BJ (cell line): ENCODE measurements around the gene IL22RA1. TPM values are rescaled to one million over a fixed set of nuclear protein-coding genes. Genes with fewer than 3 reads are reported as not detected.
A peak's percentile ranks its signal among the peaks of the same experiment; 100 is the strongest.

Experiments
- CTCF ChIA-PET: fragments of 350-600 bp; formaldehyde crosslinking; extraction: SDS; loops from one replicate; lab custom pipeline; 2021; ENCODE audit warnings: antibody characterized with exemption, inconsistent platforms; lab: Yijun Ruan, JAX
- POLR2A ChIA-PET: fragments of 300-600 bp; sonication (Branson Sonifier 250); formaldehyde crosslinking; extraction: SDS; loops from one replicate; lab custom pipeline; 2021; ENCODE audit warnings: antibody characterized with exemption; lab: Charles Lee
- DNase-seq: peaks from one replicate; pipeline ENCODE4 v3.0.0-alpha.2; 2011; ENCODE audit warnings: low read depth
- H3K27me3 ChIP-seq: 2 replicates; pipeline ENCODE4 v1.6.0; 2011; ENCODE audit warnings: low read length; ENCODE audit not compliant: control insufficient read depth, insufficient read depth
- H3K36me3 ChIP-seq: 2 replicates; pipeline ENCODE4 v1.5.1; 2011; ENCODE audit warnings: low read length; ENCODE audit not compliant: control insufficient read depth, insufficient read depth
- H3K4me3 ChIP-seq: 2 replicates; pipeline ENCODE4 v1.5.1; 2011; ENCODE audit warnings: low read depth, mild to moderate bottlenecking, control low read depth, low read length
- polyA plus RNA-seq: library from polyadenylated mRNA; depleted of rRNA; stranded (reverse); fragments of >200 nt; gene quantifications from 2 replicates; pipeline ENCODE4 v1.2.3, GENCODE V29; 2011
- TF ChIP-seq, protein P1 (sequence below): IDR thresholded peaks from 2 replicates; pipeline ENCODE4 v1.5.1; 2011; ENCODE audit warnings: low read depth, mild to moderate bottlenecking, control low read depth, inconsistent platforms, low read length, moderate library complexity; ENCODE audit not compliant: insufficient read depth

The IL22RA1 gene
- polyA plus RNA-seq, 1 experiment = not detected

DNA sequence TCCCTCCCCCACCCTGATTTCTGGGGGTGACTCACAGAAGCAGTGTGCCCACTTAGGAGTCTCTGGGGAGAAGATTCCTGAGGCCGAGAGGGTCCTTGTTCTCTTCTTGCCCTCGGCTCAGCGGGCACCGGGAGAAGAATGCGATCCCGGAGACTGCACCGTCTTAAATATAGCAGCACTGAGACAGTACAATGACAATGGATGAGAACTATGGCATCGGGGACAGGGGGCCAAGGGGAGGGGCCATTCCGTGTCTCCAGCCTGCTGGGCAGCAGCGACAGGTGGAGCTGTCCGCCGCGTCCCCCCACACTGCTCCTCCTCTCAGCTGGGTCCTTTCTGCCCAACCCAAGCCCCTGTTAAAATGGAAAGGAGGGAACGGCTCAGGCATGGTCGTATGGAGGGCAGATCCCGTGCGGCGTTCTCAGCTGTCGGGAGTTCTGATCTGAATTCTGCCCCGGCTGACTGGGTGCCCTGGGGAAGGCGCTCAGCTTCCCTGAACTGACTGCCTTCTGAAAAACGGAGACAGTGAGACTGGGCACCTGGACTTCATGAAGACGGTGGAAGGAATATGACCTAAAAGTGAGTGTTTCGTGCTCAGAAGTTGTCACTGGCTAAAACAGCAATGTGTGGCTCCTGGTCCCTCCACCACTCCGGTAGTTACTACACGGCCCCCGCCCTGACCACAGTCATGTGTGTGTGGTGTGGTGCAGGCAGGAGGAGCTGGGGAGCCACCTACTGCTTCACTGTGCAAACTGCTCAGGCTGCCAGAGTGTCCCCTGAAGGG, 30.8 kb downstream of the IL22RA1 start, which contains the start of gene MYOM3:
Gene MYOM3 (minus strand): TSS at position 140 of the 784 bp plus-strand sequence. CDS start 3,499 bp downstream, outside the sequence.
- POLR2A ChIA-PET = no interaction called here
- CTCF ChIA-PET = interaction anchor here (0.7 to 2.5 kb wide), 5 partner anchors 9 to 87 kb away, joined by 3 to 15 read pairs (median 4); no protein-coding TSS in a partner anchor
- 0 out of 2 replicates have a peak, but pooled peaks cover 2% of the 10 kb centered on the region for H3K27me3 ChIP-seq
- no peak within 1 kb of the TSS for H3K4me3 ChIP-seq
- TF ChIP-seq, protein P1, sequence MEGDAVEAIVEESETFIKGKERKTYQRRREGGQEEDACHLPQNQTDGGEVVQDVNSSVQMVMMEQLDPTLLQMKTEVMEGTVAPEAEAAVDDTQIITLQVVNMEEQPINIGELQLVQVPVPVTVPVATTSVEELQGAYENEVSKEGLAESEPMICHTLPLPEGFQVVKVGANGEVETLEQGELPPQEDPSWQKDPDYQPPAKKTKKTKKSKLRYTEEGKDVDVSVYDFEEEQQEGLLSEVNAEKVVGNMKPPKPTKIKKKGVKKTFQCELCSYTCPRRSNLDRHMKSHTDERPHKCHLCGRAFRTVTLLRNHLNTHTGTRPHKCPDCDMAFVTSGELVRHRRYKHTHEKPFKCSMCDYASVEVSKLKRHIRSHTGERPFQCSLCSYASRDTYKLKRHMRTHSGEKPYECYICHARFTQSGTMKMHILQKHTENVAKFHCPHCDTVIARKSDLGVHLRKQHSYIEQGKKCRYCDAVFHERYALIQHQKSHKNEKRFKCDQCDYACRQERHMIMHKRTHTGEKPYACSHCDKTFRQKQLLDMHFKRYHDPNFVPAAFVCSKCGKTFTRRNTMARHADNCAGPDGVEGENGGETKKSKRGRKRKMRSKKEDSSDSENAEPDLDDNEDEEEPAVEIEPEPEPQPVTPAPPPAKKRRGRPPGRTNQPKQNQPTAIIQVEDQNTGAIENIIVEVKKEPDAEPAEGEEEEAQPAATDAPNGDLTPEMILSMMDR = peak; percentile 58
- DNase-seq = no peak
- H3K36me3 ChIP-seq = no peaks in the 10 kb centered on the region

DNA sequence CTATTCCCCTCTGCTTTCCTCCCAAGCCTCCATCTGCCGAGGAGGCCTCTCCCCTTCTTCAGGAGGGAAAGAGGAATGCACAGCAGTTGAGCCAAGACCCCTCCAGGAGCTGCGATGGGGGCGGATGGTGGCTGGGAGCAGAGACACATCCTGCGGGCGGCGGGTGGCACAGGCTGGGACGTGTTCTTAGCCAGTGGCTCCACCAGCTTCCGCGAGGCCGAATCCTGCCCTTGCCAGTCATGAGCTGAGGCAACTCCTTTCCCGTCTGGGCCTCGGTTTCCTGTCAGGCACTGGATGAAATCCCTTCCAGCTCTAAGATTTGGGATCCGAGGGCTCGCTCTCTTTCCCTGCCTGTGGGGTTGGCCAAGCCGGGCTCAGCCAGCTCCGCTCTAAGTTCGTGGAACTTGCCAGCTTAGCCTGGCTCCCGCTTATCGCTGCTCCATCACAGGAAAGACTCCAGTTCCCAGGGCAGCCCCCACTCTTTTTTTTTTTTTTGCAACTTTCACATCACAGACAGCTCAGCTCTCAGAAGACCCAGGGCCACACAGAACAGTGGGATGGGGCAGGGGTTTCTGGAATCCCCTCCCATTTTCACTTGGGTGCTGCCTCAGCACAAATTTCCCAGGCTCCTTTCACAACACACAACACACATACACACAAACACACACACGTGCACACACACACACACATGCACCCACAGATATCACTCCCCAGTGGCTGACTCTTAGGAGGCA, 31.5 kb downstream of the IL22RA1 start:
- Histone ChIP-seq H3K4me3 (no peak overlapping the region), H3K27me3 (0 out of 2 replicates have a peak, but pooled peaks cover 2% of the 10 kb centered on the region), H3K36me3 (no peaks in the 10 kb centered on the region)
- no peak for DNase-seq
- ChIA-PET CTCF (interaction anchor here (0.7 to 2.5 kb wide), 7 partner anchors 10 to 87 kb away, joined by 3 to 15 read pairs (median 6); no protein-coding TSS in a partner anchor), POLR2A (no interaction called here)
- TF ChIP-seq, protein P1 = no peak

DNA sequence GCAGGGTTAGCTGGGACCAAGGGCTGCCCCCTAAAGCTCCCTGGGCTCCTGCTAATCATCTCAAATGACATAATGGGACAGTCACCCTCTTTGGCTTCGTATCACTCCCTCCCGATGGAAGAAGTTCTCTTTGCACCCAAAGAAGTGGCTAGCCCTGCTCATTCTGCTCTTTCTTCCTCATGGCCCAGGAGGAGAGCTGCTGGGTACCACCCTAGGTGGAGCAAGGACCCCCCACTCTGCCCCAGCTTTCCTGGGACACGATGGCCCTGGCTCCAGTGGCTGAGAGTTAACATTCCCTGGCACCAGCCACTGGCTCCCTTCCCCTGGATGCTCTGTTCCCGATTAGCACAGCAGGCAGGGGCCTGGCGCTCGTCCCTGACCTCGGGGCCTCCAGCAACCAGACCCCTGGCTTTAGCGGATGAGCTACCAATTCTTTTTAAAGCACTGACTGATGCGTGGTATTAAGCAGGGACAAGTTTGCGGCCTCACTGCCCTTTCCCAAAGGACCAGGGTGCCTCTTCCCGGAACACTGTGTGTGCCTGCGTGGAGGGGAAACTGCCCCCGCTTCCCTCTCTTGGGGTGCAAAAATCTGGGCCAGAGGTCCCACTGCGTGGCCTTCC, 32.2 kb downstream of the IL22RA1 start:
- no peak overlapping the region for H3K4me3 ChIP-seq
- ChIA-PET POLR2A (no interaction called here), CTCF (interaction anchor here (0.7 to 2.5 kb wide), 5 partner anchors 10 to 40 kb away, joined by 4 to 15 read pairs (median 6); no protein-coding TSS in a partner anchor)
- no peaks in the 10 kb centered on the region for H3K36me3 ChIP-seq
- H3K27me3 ChIP-seq = 0 out of 2 replicates have a peak, but pooled peaks cover 2% of the 10 kb centered on the region
- no peak for DNase-seq
- TF ChIP-seq, protein P1 = no peak

DNA sequence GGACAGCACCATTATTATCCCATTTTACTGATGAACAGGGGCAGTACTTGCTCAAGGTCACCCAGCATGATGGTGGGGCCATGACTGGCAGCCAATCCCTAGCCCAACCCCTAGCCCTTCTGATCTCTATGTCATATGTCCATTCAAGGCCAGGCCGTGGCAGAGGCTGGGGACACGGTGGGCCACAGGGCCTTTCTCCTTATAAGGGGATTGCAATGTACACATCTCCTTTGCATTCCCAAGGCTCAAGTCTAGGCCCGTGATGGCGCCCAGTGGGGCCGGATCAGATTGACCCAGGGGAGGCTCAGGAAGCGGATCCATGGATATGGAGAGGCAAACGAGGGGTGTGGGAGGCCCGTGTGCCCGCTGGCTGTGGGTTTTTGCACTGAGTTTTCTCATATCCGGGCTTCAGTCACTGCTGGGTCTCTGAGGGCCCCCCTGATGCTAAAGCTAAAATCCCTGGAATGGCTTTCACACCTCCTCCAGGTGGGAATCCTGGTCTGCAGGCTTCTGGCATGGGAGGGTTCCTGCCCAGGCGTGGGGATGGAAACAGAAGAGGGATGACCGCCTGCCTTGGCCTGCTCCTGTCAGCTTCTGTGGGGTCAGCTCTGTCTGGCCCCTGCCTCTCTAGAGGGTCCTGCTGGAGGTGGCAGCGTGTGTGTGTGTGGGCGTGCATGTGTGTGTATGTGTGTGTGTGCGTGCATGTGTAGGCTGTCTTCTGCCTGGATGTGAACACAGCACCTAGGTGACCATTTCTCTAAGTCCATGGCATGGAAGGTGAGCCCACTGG, 33.1 kb downstream of the IL22RA1 start:
- TF ChIP-seq, protein P1 = no peak
- DNase-seq = no peak
- CTCF ChIA-PET = interaction anchor here (2.1 kb wide), 1 partner anchor 40 kb away, joined by 6 read pairs; no protein-coding TSS in a partner anchor
- no peak overlapping the region for H3K4me3 ChIP-seq
- 0 out of 2 replicates have a peak, but pooled peaks cover 2% of the 10 kb centered on the region for H3K27me3 ChIP-seq
- POLR2A ChIA-PET = no interaction called here
- H3K36me3 ChIP-seq = no peaks in the 10 kb centered on the region
